ENCODE measurements around the gene GBE1.

GBE1 gene

DNA sequence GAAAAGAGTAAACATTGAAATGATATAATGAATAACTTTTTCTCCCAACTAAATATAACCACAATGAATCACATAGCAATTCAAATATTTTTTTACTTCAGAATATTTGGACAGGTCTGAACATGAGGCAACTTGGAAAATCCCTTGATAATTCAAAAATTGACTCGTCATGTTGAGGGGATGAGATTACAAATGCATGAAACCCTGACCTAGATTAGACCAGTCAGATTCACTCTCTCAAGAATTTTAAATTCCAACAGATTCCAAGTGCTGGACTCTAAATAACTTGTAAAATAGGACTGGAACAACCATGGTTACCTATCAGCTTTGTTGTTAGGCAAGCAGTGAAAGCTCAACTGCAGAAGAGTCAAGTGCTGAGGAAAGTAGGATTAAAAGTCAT is 317.5 kb downstream of the GBE1 start:
- H3K4me2 ChIP-seq (ENCODE audit: low read depth, low read length, poor library complexity, severe bottlenecking) = no peak overlapping the region

DNA sequence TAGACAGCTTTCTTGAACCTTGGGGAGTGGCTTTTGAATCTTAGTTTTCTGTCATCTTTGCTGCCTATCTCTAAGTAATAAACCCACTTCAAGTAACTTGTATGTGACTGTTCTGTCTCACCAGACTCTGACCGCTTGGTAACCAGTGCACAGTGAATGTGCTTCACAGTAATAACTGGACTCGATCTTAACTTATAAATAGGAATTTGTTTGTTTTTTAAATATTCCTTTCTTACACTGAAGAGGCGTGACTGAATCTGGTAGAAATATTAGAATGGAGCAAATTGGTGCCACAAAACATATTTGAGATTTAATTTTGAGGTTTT is 318.0 kb downstream of the GBE1 start:
- H3K9me3 ChIP-seq (ENCODE audit: insufficient read depth, low read length) = no peaks in the 10 kb centered on the region
- H3K4me3 ChIP-seq (ENCODE audit: insufficient read depth, low read length, poor library complexity, severe bottlenecking) = no peak overlapping the region
- H3K27me3 ChIP-seq (ENCODE audit: low read length) = no peaks in the 10 kb centered on the region
- H3K9ac ChIP-seq (ENCODE audit: low read length) = no peak overlapping the region
- H2AFZ ChIP-seq (ENCODE audit: low read depth, low read length, severe bottlenecking) = no peak overlapping the region
- H3K27ac ChIP-seq (ENCODE audit: low read depth, low read length) = no peak overlapping the region
- TF ChIP-seq, protein P1, sequence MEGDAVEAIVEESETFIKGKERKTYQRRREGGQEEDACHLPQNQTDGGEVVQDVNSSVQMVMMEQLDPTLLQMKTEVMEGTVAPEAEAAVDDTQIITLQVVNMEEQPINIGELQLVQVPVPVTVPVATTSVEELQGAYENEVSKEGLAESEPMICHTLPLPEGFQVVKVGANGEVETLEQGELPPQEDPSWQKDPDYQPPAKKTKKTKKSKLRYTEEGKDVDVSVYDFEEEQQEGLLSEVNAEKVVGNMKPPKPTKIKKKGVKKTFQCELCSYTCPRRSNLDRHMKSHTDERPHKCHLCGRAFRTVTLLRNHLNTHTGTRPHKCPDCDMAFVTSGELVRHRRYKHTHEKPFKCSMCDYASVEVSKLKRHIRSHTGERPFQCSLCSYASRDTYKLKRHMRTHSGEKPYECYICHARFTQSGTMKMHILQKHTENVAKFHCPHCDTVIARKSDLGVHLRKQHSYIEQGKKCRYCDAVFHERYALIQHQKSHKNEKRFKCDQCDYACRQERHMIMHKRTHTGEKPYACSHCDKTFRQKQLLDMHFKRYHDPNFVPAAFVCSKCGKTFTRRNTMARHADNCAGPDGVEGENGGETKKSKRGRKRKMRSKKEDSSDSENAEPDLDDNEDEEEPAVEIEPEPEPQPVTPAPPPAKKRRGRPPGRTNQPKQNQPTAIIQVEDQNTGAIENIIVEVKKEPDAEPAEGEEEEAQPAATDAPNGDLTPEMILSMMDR (IDR thresholded peaks at IDR 0.05; ENCODE audit: insufficient read depth, low read length, poor library complexity, severe bottlenecking) = no peak
- TF ChIP-seq EZH2phosphoT487 (conservative IDR thresholded peaks at IDR 0.05; ENCODE audit: low read length) = no peak
- no peaks in the 10 kb centered on the region for H3K36me3 ChIP-seq (ENCODE audit: low read length)
- no peaks in the 10 kb centered on the region for H4K20me1 ChIP-seq (ENCODE audit: low read depth, low read length)
- no peaks in the 10 kb centered on the region for H3F3A ChIP-seq (ENCODE audit: insufficient read depth)
- H3K79me2 ChIP-seq (ENCODE audit: insufficient read depth, low read length) = no peaks in the 10 kb centered on the region
- H3K9me2 ChIP-seq (replicated peaks; ENCODE audit: insufficient read depth, low read length) = no peaks in the 10 kb centered on the region
- H3K4me2 ChIP-seq (ENCODE audit: low read depth, low read length, poor library complexity, severe bottlenecking) = no peak overlapping the region

More for the DNA sequence above, 317.5 kb downstream of the GBE1 start:
- Histone ChIP-seq H3K9ac (ENCODE audit: low read length) (no peak overlapping the region), H3K4me3 (ENCODE audit: insufficient read depth, low read length, poor library complexity, severe bottlenecking) (no peak overlapping the region), H3K27me3 (ENCODE audit: low read length) (no peaks in the 10 kb centered on the region), H3F3A (ENCODE audit: insufficient read depth) (no peaks in the 10 kb centered on the region), H4K20me1 (ENCODE audit: low read depth, low read length) (no peaks in the 10 kb centered on the region), H3K79me2 (ENCODE audit: insufficient read depth, low read length) (no peaks in the 10 kb centered on the region), H3K36me3 (ENCODE audit: low read length) (no peaks in the 10 kb centered on the region), H3K9me3 (ENCODE audit: insufficient read depth, low read length) (no peaks in the 10 kb centered on the region), H3K27ac (ENCODE audit: low read depth, low read length) (no peak overlapping the region), H2AFZ (ENCODE audit: low read depth, low read length, severe bottlenecking) (no peak overlapping the region), H3K9me2 (replicated peaks; ENCODE audit: insufficient read depth, low read length) (no peaks in the 10 kb centered on the region)
- TF ChIP-seq, protein P1 (IDR thresholded peaks at IDR 0.05; ENCODE audit: insufficient read depth, low read length, poor library complexity, severe bottlenecking) = no peak
- TF ChIP-seq EZH2phosphoT487 (conservative IDR thresholded peaks at IDR 0.05; ENCODE audit: low read length) = no peak

DNA sequence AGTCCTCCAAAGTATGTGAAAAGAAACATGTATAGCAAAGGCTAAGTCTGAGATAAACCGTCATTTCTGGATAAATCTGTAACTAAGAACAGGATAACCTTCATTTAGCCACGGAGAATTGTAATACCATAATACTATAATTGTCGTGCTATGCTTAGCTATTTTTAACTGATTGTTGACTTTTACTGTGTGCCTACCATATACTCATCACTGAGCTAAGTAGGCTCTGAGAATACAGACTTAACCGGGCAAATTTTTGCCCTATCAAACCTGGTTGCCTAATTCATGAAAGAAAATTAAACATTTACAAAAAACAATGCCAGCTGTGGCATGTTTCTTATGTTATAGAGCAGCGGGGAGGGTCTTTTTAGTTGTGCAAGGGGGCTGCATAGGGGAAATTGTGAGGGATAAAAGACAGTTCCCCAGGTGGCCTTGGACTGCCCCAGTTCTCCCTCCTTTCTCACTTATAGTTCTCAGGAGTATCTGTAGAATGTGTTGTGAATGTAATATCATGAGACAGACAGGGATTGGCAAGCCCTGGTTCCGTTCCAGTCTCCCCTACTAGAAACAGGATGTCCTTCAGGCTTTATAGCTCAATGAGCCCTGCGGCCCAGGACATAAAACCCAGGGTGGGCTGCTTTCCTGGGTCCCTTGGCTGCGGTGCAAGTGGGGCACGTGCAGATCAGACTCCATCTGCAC is 318.5 kb downstream of the GBE1 start:
- no peaks in the 10 kb centered on the region for H3K79me2 ChIP-seq (ENCODE audit: insufficient read depth, low read length)
- no peak for TF ChIP-seq EZH2phosphoT487 (conservative IDR thresholded peaks at IDR 0.05; ENCODE audit: low read length)
- TF ChIP-seq, protein P1 (IDR thresholded peaks at IDR 0.05; ENCODE audit: insufficient read depth, low read length, poor library complexity, severe bottlenecking) = no peak
- H2AFZ ChIP-seq (ENCODE audit: low read depth, low read length, severe bottlenecking) = no peak overlapping the region
- H3F3A ChIP-seq (ENCODE audit: insufficient read depth) = no peaks in the 10 kb centered on the region
- H3K4me2 ChIP-seq (ENCODE audit: low read depth, low read length, poor library complexity, severe bottlenecking) = no peak overlapping the region
- H3K36me3 ChIP-seq (ENCODE audit: low read length) = no peaks in the 10 kb centered on the region
- H3K27ac ChIP-seq (ENCODE audit: low read depth, low read length) = no peak overlapping the region
- no peaks in the 10 kb centered on the region for H3K9me3 ChIP-seq (ENCODE audit: insufficient read depth, low read length)
- H4K20me1 ChIP-seq (ENCODE audit: low read depth, low read length) = no peaks in the 10 kb centered on the region
- H3K9me2 ChIP-seq (replicated peaks; ENCODE audit: insufficient read depth, low read length) = no peaks in the 10 kb centered on the region
- no peak overlapping the region for H3K4me3 ChIP-seq (ENCODE audit: insufficient read depth, low read length, poor library complexity, severe bottlenecking)
- no peak overlapping the region for H3K9ac ChIP-seq (ENCODE audit: low read length)
- H3K27me3 ChIP-seq (ENCODE audit: low read length) = no peaks in the 10 kb centered on the region

Data from SU-DHL-6 (cell line).